ENCODE results near the gene SLC25A17.
A peak's percentile ranks its signal among the peaks of the same experiment; 100 is the strongest.
"Not testable (repeated sequence)": the region's sequence is repeated elsewhere in the genome, so short reads cannot be mapped to it uniquely, and the experiment has no call there.

The SLC25A17 gene

DNA sequence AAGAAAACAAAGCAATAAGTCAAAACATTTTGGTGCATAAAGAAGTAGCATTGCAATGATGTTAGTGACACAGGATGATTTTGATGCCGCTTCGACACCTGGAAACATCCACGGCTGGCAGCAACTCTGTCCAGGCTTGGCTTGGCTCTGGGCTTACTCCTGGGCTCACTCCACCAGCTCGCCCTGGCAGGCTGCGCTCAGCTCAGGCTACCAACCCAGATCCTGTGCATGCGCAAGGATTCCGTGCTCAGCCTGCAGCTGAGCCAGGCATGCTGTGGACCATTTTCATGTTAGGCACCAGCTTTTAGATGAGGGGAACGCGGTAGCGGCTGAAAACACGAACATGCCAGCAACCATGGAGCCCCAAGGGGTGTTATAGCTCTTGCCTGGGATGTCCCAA lies 66.0 kb downstream of the SLC25A17 start:
- no peak for DNase-seq

- no peak for DNase-seq
These were observed 67.9 kb downstream of the SLC25A17 start for GRCh38 chr22:40751250-40751649.

GRCh38 chr22:40749829-40750228 lies 69.3 kb downstream of the SLC25A17 start:
- DNase-seq: no peak

- DNase-seq: no peak
These were observed 70.5 kb downstream of the SLC25A17 start for GRCh38 chr22:40748388-40749355.

DNA sequence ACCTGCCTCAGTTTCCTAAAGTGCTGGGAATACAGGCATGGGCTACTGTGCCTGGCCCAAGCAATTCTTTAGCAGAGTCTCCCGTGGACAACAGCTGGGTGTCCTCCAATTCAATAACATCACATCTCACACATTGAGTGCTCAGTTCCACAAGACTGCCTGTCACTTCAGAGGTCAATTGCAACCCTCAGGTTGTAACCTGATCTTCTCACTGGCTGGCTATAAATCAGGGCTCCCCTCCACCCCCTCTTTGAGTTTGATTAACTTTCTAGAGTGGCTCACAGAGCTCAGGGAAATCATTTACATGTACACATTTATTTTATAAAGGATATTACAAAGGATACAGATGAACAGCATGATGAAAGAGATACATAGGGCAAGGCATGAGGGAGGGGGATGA lies 71.8 kb downstream of the SLC25A17 start:
- DNase-seq: no peak

DNA sequence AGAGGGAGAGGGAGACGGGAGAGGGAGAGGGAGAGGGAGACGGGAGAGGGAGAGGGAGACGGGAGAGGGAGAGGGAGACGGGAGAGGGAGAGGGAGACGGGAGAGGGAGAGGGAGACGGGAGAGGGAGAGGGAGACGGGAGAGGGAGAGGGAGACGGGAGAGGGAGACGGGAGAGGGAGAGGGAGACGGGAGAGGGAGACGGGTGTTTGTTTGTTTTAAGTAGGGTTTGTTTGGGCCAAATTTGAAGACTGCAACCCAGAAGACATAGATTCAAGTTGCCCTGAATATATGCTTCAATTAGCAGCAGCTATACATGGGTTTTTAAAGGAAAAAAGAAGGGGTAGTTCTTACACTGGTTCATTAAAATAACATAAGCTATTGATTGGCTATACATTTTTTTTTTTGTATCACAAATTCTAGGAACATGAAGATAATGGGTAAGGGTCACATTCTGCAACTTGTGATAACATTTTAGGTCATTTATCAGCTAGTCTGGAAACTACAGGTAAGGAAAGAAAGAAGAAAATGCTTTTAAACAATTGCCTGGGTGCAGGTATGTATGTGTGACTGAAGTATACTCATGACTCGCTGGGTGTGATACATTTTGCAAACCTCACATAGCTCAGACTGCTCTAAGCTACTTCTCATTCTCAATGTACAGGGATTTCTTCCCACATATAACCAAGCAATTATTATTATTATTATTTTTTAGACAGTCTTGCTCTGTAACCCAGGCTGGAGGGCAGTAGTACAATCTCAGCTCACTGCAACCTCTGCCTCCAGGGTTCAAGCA lies 72.5 kb downstream of the SLC25A17 start:
- DNase-seq: no peak

DNA sequence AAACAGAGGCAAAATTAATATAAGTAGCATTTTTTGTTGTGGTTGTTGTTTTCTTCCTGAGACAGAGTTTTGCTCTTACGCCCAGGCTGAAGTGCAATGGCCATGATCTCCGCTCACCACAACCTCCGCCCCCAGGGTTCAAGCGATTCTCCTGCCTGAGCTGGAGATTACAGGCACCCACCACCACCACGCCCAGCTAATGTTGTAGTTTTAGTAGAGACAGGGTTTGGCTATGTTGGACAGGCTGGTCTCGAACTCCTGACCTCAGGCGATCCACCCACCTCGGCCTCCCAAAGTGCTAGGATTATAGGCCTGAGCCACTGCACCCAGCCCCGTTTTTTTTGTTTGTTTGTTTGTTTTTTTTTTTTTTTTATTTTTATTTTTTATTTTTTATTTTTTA lies 75.4 kb downstream of the SLC25A17 start:
- no peak for DNase-seq

GRCh38 chr22:40741116-40741515 lies 78.0 kb downstream of the SLC25A17 start:
- DNase-seq: no peak

DNA sequence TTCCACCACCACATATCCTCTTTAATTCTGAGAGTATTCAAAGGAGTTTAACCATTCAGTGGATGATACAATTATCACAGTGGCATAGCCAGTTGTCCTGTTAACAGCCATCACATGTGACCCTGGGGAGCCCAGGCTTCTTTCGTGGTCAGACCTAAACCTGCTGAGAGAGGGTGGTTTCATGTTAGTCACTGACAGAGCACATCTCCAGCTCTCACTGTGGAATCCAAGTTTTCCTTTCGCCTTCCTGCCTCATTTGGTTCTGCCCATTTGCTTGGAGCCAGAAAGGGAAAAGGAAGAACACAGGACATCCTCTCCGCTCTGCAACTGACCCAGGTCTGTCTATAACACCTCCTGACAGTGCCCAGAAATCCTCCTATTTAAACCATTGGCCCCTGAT lies 79.4 kb downstream of the SLC25A17 start:
- peak; percentile 80 for DNase-seq

DNA sequence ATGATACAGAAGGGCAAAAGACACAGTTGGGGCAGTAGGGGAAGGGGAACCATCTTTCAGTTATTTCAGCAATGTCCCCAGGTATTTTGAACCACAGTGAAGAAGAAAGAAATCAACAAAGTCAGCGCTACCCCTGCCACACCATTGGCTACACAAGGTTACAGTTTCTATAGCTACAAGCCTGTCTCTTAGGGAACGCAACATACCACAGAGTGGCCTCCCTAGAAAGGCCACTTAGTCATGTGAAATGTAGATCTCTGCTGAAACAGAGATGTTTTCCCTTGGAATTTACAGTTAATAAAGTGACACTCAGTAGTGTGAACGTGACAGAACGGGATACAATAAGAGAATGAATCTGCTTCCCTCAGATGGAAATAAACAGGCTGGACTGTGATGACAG lies 85.2 kb downstream of the SLC25A17 start:
- no peak for DNase-seq

DNA sequence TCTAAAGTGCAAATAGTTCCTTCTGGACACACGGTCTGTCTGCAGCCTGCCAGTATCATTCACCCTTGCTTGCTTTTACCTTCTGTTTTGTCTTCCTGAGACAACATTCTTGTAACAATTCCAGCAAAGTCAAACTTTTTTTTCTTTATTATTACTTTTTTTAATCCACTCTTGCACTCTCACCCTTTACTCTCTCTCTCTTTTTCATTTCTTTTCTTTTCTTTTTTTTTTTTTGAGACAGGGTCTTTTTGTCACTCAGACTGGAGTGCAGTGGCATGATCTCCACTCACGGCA lies 86.2 kb downstream of the SLC25A17 start:
- no peak for DNase-seq

DNA sequence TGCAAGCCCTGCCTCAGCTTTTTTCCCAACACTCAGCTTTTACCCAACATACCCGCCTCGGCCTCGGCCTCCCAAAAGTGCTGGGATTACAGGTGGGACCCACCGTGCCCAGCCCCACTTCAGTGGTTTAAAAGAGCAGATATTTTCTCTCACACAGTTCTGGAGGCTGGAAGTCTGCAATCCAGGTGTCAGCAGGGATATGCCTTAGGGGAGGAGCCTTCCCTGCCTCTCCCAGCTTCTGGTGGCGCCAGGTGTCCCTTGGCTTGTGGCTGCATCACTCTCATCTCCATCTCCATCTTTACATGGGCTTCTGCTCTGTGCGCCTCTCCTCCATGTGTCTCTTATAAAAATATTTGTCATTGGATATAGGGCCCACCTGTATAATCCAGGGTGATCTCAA lies 89.9 kb downstream of the SLC25A17 start:
- DNase-seq: no peak

GRCh38 chr22:40728731-40729189 lies 90.4 kb downstream of the SLC25A17 start:
- DNase-seq: peak; percentile 95

- DNase-seq: peak; percentile 57
These were observed 91.1 kb downstream of the SLC25A17 start for GRCh38 chr22:40727964-40728615.

DNA sequence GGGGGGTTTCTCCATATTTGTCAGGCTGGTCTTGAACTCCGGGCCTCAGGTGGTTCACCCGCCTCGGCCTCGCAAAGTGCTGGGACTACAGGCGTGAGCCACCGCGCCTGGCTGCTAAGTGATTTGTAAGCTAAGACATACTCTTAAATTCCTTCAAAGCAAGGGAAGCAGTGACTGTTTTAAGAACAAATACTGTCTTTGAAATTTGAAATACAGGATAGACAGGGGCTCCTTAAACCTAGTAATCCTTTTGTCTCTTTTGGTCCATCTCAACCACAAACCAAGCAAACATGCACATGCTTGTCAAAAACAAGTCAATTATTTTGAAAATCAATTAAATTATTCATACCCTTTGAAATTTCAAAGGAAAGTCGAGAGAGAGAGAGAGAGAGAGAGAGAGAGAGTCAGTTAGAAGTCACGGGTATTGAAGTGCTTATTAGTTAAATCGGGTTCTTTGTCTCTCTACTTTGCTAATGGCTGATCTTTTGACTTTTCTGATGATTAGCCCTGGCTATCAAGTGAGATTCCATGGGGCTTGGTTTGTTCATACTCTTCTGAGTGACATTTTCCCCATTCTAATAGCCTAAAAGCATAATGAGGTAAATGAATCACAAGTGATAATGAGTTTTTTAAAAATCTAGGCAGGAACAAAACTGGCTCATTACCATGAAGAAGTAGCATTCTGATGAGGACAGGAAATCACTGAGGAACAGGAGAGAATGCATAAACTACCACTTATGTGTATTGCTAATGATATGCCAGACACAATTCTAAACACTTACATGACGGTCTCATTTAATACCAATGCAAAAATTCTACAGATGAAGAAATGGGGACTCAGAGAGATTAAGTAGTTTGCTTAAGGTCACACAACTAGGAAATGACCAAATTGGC lies 91.8 kb downstream of the SLC25A17 start:
- no peak for DNase-seq

DNA sequence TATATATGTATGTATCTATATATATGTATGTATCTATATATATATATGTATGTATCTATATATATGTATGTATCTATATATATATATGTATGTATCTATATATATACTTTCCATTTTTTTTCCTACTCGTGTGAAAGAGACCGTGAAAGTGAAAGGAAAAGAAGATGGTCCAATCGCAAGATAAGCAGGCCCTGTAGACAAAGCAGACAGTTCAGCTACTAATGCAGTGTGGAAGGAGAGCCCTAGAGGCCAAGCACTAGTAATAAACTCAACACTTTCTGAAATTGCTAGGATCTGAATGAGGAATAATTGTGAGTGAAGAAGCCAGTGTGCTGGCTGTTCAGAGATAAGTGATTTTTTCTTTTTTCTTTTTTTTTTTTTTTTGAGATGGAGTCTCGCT lies 92.6 kb downstream of the SLC25A17 start:
- DNase-seq: no peak

- no peak for DNase-seq
These were observed 95.7 kb downstream of the SLC25A17 start for GRCh38 chr22:40723396-40723933.

GRCh38 chr22:40721266-40721665 lies 97.9 kb downstream of the SLC25A17 start:
- DNase-seq: peak; percentile 97

DNA sequence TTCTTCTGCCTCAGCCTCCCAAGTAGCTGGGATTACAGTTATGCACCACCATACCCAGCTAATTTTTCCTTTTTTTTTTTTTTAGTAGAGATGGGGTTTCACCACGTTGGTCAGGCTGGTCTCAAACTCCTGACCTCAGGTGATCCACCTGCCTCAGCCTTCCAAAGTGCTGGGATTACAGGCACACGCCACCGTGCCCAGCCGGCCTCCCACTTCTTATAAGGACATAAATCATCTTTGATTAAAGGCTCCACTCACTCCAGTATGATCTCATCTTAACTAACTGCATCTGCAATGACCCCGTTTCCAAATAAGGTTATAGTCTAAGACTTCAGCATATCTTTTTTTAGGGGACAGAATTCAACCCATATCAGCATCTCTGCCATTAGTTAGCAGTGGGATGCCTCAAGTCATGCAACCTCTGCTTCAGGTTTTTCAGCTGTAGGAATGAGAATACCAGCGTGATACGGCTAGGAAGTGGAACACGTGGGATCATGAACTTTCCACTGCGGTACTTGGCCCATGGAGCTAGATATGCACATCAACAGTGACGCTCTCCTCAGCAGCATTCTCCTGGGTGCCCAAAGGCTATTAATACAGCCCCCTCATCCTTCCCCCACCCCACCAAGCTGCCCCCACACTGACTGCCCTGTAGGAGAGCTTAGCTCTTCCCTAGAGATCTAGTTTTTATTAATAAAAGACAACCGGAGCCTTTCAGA lies 98.4 kb downstream of the SLC25A17 start:
- no peak for DNase-seq

- not testable (repeated sequence) for DNase-seq
These were observed 99.0 kb downstream of the SLC25A17 start for GRCh38 chr22:40720156-40720537.

All from islet precursor cell (in vitro differentiated cells).